Islet of Langerhans (tissue), 1 donor: ENCODE data around the gene KRTAP5-1.
"Not testable (repeated sequence)": the region's sequence is repeated elsewhere in the genome, so short reads cannot be mapped to it uniquely, and the experiment has no call there.

Source experiments
- FAIRE-seq: peaks from one replicate; lab custom pipeline; 2011; peaks lifted over from hg19 to GRCh38; lab: Jason Lieb, UNC

Gene KRTAP5-1

DNA sequence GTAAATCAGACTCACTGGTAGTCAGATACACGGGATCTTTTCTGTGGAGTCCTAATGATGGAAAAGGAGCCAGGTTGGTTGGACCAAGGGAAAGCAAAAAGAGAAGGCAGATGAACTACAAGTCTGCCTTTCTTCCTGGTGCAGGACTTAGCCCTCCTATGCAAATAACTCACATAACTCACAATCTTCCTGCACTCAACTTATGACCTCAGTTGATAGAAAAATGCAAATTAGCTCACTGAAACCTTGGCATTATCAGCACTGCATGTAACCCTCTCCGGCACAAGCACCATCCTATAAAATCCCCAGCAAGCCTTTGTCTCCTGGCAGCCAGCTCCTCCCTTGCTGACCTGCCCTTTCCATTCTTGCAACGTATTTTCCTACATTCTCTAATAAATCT lies 16.6 kb upstream of the KRTAP5-1 start:
- FAIRE-seq, result not testable (repeated sequence)

DNA sequence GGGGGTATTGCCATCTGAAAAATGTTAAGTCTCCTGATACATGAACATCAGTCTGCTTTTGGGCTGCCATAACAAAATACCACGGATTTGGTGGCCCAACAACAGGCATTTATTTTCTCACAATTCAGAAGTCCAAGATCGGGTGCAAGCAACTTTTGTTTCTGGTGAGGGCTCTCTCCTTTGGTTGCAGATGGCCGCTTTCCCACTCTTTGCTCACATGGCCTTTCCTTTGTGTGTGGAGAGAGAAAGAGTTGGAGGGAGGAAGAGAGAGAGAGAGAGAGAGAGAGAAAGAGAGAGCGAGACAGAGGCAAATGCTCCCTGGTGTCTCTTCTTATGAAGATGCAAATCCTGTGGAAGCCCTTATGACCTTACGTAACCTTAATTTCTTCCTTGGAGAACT lies 15.5 kb upstream of the KRTAP5-1 start:
- no peak for FAIRE-seq

DNA sequence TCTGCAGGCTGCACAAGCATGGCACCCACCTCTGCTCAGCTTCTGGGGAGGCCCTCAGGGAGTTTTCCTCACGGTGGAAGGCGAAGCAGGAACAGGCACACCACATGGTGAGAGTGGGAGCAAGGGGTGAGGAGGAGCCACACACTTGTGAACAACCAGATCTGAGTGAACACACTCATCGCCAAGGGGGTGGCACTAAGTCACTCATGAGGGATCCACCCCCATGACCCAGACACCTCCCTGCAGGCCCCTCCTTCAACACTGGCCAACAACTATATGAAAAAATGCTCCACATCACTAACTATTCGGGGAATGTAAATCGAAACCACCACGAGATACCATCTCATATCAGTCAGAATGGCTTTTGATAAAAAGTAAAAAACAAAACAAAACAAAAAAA lies 13.7 kb upstream of the KRTAP5-1 start:
- no peak for FAIRE-seq

DNA sequence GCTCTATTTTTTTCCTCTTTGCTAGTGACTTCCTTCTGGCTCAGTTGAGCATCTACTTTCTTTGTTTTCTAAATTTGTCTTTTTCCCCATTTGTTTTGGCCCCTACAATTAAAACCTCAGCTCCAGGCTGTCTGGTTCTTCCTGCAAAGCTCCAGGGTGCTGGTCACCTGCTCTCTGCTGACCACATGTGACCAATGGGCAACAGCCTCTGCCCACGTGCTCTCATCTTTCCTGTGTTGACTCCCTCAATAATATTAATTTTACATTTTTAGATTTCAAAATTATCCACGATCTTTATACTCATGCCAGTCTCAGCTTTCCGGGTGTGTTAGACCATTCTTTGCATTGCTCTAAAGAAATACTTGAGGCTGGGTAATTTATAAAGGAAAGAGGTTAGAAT lies 13.3 kb upstream of the KRTAP5-1 start:
- FAIRE-seq, result not testable (repeated sequence)

DNA sequence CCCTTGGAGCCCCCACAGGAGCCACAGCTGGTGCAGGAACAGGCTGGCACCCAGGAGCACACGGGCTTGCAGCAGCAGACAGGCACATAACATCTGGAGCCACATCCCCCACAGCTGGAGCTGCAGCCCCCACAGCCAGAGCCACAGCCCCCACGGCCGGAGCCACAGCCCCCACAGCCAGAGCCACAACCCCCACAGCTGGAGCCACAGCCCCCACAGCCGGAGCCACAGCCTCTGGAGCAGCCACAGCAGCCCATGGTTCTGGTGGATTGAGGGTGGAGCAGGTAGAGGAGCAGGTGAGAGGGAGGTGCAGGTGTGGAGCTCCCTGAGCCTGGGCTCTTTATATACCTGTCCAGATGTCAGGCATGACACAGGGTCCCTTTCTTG lies 12.9 kb upstream of the KRTAP5-1 start, which contains the start of gene KRTAP5-2:
TSS of gene KRTAP5-2 (minus strand) at position 301 of the 387 bp plus-strand sequence. CDS start at position 257, 44 bp downstream.
- FAIRE-seq, result no peak

DNA sequence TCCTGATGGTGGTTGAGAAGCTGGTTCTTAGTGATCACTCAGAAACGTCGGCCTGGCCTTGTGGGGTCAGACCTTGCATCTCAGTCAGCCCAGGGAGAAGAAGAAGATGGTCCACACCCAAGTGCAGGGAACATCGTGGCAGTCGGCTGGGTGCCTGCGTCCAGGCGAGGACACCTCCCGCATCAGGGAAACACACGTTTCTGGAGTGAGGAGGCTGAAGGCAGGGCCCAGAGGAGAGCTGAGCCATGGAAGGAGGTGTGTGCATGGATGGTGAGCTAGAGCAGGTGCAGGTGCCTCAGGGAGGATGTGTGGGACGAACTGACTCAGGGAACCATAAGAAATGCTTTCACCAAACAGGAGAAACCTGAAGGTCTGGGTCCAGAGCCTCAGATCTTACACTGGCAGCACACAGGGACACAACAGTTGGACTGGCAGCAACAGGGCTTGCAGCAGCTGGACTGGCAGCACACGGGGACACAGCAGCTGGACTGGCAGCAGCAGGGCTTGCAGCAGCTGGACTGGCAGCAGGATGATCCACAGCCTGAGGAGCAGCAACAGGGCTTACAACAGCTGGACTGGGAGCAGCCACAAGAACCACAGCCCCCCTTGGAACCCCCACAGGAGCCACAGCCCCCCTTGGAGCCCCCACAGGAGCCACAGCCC lies 12.4 kb upstream of the KRTAP5-1 start:
- FAIRE-seq, result no peak

DNA sequence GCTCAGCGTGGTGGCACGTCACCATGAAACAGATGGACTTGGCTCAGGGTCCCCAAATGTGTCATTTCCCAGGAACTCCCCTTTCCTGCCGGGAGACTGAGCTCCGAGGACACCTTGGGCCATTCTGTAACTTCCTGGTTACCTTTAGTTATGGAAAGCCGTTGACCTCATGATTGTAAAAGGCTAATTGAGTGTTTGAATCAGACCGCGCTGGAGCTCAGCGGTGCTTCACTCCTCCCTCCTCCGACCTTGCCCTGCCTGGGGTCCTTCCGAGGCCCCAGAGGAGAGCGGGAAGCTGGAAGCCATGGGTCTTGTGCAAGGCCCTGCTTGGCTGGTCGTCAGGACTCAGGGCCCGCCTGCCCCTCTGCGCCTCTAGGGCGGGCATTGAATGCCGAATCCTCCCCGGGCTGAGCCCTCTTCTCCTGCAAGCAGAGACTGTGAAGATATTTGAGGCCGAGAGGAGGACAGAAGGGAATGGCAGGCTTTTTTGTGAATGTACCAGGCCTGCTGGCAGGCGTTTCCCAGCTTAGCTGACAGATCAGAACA lies 11.6 kb upstream of the KRTAP5-1 start:
- FAIRE-seq, result not testable (repeated sequence)

DNA sequence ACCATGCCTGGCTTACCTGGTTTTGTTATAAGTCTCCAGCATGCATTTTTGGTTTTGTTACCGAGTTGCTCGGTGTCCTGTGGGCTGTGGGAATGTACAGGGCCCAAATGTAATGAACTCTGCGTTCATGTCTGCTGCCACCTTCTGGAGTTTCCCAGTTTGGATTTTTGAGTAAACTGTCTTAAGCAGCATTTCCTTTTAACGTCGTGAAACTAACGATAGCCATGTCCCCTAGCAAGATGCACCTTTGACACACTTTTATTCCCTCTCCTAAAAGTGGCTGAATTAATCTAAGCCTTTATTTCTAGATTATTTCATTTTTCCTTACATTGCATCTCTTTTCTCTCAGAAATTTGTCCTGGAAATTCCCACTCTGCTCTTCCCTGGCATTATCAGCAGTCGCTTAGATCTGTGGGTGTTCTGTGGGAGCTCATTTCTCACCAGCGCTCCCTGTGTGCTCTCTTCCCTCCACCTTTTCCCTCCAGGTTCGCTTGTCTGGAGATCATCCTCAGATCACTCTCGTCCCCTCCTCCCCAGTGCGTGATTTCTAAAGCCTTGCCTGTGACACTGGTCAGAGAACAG lies 11.0 kb upstream of the KRTAP5-1 start:
- FAIRE-seq, result not testable (repeated sequence)

DNA sequence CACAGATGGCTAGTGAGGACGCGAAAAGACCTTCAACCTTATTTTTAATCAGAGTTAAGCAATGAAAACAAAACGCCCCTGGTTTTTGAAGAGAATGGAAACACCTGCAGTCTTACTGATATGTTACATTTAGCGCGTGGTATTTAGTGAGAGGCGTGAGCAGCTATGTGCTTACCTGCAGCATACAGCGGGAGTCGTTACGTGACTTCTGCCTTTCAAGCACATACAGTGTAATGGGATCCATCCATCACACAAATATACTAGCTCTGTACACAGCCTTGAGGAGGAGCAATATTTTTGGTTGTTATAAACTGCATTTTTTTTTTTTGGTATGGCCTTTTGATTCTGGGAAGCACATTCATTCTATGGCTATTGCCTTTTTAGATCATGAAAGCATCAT lies 7.5 kb upstream of the KRTAP5-1 start:
- no peak for FAIRE-seq

DNA sequence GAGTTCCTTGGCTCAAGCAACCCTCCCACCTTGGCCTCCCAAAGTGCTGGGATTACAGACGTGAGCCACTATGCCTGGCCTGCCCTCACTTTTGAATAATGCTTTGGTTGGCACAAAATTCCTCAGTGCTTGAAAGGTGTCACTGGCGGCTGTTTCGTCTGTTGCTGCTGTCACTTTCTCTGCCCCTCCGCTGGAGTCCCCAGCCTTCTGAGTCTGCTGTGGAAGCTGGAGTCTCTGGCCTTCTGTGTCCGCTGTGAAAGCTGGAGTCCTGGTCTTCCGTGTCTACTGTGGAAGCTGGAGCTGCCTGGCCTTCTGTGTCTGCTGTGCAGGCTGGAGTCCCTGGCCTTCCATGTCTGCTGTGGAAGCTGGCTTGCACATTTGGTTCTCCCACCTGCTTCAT lies 4.9 kb upstream of the KRTAP5-1 start:
- no peak for FAIRE-seq

DNA sequence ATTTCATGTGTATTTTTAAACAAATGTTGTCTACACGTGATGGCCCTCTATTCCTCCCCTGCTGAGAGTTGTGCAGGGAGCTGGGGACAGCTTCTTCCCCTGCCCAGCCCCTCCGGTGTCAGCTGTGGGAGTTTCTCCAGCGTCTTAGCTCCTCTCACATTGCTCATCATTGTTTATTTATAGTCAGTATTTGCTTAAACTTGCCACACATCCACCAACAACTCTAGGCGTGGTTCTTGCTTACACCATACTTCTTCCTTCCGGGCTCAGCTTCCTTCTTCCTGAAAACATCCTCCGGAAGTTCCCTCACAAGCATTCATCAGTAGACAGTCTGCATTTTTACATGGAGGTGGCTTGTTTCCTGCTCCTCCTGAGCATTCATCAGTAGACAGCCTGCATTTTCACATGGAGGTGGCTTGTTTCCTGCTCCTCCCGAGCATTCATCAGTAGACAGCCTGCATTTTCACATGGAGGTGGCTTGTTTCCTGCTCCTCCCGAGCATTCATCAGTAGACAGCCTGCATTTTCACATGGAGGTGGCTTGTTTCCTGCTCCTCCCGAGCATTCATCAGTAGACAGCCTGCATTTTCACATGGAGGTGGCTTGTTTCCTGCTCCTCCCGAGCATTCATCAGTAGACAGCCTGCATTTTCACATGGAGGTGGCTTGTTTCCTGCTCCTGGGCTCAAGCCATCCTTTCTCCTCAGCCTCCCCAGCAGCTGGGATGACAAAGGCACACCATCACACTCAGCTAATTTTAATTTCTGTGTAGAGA lies 4.3 kb upstream of the KRTAP5-1 start:
- FAIRE-seq, result not testable (repeated sequence)

DNA sequence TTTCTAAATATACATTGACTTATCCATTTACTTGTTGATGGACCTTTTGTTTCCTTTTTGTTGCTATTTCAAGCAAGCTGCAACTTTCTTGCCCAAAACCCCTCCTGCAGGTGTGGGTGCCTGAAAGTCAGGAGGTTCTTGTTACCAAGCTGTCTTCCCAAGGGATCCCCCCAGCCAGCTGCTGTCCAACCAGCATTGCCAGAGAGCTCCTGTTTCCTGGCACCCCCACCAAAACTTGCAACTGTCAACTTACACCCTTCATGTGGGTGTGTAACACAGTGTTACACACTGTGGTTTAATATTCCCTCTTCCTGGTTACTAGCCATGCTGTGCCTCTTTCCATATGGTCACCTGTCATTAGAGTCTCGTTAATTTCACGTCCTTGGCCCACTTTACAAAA lies 1.6 kb upstream of the KRTAP5-1 start:
- no peak for FAIRE-seq

DNA sequence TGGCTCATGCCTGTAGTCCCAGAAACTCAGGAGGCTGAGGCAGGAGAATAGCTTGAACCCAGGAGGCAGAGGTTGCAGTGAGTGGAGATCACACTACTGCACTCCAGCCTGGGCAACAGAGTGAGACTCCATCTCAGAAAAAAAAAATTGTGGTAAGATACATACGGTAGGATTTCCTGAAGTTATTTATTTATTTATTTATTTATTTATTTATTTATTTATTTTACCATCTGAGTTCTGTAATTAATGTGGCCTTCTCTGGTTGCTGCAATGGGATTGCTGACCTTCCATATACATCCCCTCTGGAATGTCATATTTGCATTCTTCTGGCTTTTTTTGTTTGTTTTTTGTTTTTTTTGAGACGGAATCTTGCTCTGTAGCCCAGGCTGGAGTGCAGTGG lies 2.2 kb downstream of the KRTAP5-1 start:
- FAIRE-seq, result not testable (repeated sequence)

DNA sequence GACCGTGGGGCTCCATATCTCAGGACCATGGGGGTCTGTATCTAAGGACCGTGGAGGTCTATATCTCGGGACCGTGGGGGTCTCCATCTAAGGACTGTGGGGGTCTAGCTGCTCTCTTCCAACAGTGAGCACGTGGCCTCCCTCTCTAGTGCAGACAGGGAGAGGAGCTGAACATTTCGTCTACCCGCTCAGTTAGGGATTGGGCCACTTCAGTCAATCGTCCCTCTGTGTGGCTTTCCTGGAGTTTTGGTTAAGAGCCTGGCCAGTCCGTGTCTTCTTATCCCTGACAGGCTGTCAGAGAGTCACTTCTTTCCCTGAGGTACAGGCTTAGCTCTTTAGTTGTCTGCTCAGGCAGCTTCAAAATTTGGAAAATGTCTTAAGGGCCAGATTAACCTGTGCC lies 3.1 kb downstream of the KRTAP5-1 start:
- no peak for FAIRE-seq

DNA sequence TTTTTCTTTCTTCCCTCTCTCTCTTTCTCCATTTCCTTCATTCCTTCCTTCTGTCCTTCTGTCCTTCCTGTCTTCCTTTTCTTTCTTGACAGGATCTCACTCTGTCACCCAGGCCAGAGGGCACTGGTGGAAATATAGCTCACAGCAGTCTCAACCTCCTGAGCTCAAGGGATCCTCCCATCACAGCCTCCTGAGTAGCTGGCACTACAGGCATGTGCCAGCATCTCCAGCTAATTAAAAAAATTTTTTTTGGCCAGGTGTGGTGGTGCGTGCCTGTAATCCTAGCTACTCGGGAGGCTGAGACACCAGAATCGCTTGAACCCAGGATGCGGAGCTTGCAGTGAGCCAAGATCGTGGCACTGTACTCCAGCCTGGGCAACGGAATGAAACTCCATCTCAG lies 8.3 kb downstream of the KRTAP5-1 start:
- FAIRE-seq, result no peak

DNA sequence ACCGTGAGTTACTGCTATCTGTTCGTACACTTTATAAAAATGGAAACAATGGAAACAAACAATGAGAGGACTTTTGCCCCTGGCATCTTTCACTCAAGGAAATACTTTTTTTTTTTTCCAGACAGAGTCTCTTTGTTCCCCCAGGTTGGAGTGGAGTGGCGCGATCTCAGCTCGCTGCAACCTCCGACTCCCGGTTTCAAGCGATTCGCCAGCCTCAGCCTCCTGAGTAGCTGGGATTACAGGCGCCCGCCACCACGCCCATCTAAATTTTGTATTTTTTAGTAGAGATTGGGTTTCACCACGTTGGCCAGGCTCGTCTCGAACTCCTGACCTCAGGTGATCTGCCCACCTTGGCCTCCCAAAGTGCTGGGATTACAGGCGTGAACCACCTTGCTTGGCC lies 9.3 kb downstream of the KRTAP5-1 start:
- not testable (repeated sequence) for FAIRE-seq

DNA sequence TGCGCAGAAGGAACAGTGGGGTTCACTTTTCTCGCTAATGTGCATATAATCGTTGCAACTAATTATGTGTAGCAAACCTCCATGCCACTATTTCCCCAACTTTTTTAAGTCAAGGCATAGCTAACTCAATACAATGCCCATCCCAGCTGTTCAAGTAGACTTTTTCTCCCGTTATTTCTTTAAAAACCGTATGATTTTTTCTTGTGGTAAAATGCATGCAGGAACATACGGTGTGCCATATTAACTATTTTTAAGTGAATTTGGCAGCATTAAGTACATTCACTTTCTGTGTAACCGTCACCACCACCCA lies 10.2 kb downstream of the KRTAP5-1 start:
- no peak for FAIRE-seq

DNA sequence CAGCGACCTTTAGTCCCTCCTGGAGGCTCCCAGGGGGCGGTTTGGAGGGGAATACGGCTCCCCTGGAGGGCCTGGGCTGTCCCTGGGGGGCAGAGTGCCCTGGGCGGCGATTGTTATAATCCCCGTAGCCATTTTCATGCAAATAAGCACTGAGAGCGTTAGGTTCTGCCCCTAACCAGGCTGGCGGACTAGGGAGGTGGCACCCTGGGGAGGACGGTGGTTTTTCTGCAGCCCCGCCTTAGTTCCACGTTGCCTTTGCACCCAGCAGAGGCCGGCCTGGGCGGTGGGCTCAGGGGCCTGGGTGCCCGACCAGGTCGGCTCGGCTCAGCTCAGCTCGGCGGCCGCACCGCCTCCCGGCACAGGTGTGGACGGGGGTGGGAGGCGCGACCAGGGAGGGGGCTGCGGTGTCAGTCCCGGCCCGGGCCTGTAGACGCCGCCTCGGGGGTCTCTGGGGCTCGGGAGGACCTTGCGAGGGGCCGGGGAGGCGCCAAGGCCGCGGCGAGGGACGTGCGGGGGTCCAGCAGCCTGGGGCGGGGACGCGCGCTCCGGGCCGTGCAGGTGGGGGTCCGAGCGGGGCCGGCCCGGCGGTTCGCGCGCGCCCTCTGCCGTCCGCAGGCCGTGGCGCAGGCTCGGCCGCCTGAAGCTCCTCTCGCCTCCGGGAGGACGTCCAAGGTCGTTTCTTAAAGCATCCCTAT lies 10.7 kb downstream of the KRTAP5-1 start:
- no peak for FAIRE-seq

DNA sequence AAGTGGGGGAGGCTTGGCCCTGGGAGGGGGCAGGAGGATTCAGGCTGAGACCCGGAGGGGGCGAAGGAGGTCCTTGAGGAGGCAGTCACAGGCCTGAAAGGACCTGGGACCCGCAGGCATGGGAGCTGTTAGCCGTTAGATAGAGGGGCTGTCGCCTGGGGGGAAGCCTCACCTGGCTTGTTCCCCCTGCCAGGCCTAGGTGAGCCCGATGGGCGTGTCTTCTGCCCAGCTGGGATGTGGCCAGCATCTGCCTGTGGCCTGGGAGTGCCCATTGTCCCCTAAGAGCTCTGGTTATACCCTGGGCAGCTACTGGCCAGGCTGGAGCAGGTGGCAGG lies 11.2 kb downstream of the KRTAP5-1 start:
- no peak for FAIRE-seq

DNA sequence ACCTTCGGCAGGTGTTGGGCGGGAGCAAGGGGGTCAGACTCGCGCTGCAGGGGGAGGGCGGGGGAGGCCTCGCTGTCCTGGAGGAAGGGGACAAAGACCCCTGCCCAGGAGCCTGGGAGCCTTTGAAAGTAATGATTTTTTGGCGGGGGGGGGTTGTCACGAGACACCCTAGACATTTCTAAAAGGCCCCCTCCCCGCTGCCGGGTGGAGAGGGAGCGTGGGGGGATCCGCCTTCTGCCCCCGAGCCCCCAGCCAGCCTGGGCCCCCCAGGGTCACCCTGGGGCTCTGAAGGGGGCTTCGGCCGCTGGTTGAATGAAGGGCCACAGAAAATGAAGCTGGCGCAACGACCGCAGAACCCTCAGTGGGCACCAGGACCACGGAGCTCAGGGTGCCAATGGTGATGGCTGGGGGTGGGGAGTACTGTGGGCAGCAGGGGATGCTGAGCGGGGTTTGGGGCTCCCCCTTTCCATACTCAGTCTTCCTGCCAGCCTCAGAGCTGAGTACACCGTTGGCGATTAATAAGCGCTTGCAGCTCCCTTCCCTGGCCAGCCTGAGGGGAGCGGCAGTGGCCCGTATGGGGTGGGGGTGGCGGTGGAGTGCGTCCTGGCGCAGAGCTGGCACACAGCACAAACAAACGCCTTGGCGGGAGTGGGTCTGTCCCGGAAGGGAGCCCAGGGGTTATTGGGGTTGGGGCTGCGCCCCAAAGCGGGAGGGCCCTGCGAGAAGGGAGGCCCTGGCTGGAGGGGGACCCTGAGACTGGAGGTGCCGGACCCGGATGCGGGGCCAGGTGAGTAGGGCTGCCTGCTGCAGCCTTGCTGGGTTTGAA lies 11.8 kb downstream of the KRTAP5-1 start:
- FAIRE-seq, result no peak

DNA sequence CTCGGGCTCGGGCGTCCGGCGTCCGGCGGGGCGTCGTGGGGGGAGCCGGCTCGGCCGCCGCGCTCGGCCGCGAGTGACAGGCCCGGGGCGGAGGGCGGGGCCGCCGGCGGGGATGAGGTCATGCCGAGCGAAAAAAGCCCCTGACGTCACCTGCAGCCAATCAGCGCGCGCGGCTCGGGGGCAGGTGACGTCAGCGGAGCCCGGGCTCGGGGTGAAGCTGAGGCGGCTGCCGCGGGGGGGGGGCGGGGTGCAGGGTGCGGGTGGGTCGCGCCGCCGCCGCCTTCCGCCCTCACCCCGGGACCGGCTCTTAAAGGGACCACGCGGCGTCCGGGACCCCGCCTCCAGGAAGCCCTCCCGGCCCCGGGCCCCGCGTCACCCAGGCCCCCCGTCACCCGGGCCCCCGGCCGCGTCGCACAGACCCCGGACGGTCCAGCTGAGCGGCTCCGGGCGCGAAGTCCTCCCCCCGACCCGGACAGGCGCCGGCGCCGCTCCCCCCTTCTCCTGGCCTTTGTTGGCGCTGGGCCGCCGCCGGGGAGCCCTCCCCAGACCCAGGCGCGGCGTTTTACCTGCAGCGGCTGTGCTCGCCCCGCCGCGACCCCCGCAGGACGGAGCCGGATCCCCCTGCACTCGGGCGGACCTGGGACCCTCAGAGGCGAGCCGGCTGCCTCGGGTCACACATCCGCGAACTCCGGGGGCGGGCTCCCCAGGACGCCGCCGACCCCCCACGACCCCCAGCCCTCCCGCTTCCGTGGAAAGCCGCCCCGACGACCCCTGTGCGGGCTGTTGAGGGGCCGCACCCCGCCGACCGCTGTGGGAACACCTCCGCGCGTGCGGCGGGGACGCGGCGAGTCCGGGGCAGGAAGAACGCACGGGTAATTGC lies 12.6 kb downstream of the KRTAP5-1 start, which contains the start of gene DUSP8:
TSS of gene DUSP8 (minus strand) at position 75 of the 880 bp plus-strand sequence. CDS start 6,445 bp downstream, outside the sequence.
- no peak for FAIRE-seq
